Measurements from ENCODE around the gene ERLIN1. TPM values are rescaled to one million over a fixed set of nuclear protein-coding genes. Genes with fewer than 3 reads are reported as not detected.

The ERLIN1 gene
- total and polyA plus RNA-seq, 7 donors = 7.4 to 28.4 (median 10.9) TPM

DNA sequence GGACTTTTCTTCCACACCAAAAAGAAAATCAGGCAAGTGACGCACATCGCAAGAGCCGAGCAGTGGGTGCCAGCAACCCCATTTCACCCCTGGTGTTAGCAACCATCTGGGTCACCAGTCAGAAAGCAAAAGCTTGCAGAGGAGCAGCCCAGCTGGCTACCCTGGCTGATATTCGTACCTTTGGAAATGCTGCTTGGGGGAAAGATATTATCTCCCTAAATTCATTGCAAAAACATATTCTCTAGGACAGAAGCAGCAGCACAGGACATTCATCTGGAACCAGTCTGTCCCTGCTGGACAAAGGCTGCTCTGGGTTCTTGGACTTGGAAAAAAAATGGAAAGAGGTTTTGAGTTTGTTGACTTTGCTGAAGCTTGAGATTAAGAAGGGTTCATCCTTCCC is 45.8 kb downstream of the ERLIN1 start:
- intact Hi-C loops (cut with DNase I) = no loop called here
- no peak for TF ChIP-seq POLR2AphosphoS5 (IDR thresholded peaks at IDR 0.05)
- no peak for TF ChIP-seq EP300 (IDR thresholded peaks at IDR 0.05)
- TF ChIP-seq POLR2A (IDR thresholded peaks at IDR 0.05) = no peak
- TF ChIP-seq, protein P1, sequence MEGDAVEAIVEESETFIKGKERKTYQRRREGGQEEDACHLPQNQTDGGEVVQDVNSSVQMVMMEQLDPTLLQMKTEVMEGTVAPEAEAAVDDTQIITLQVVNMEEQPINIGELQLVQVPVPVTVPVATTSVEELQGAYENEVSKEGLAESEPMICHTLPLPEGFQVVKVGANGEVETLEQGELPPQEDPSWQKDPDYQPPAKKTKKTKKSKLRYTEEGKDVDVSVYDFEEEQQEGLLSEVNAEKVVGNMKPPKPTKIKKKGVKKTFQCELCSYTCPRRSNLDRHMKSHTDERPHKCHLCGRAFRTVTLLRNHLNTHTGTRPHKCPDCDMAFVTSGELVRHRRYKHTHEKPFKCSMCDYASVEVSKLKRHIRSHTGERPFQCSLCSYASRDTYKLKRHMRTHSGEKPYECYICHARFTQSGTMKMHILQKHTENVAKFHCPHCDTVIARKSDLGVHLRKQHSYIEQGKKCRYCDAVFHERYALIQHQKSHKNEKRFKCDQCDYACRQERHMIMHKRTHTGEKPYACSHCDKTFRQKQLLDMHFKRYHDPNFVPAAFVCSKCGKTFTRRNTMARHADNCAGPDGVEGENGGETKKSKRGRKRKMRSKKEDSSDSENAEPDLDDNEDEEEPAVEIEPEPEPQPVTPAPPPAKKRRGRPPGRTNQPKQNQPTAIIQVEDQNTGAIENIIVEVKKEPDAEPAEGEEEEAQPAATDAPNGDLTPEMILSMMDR (IDR thresholded peaks at IDR 0.05) = no peak
- no peak overlapping the region for H3K27ac ChIP-seq
- H3K36me3 ChIP-seq = no peaks in the 10 kb centered on the region
- H3K4me1 ChIP-seq = peaks cover 0 to 4% (median 2%) of the 10 kb centered on the region in 4 donors
- no peak overlapping the region for H3K4me3 ChIP-seq
- no peaks in the 10 kb centered on the region for H3K9me3 ChIP-seq
- 90% methylated on average over 4 of the region's 4 CpGs for WGBS, 2 donors
- H3K27me3 ChIP-seq = no peaks in the 10 kb centered on the region
- DNase-seq = no peak

DNA sequence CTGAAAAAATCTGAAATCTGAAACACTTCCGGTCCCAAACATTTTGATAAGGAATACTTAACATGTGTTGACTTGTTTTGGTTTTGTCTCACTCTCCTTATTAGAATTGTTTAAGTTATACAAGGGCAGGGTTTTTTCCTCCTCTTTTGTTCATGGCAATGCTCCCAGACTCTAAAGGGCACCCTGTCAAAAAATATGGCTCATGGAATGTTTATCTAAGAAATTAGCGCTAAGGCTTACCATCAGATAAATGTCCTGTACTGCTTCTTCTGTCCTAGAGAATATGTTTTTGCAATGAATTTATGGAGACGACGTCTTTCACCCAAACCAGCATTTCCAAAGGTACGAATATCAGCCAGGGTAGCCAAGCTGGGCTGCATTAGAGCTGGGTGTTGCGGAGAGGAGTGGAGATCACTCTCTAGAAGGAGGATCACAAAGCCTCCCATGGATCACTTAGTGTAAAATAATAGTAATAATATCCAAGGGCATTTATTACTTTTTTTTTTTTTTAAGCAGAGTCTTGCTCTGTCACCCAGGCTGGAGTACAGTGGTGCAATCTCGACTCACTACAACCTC is 46.8 kb downstream of the ERLIN1 start:
- 70 to 78% methylated on average over 7 of the region's 7 CpGs for WGBS, 2 donors
- intact Hi-C loops (cut with DNase I) = no loop called here
- Histone ChIP-seq H3K9me3 (no peaks in the 10 kb centered on the region), H3K27ac (no peak overlapping the region), H3K4me1 (peaks cover 0 to 4% (median 2%) of the 10 kb centered on the region in 4 donors), H3K27me3 (no peaks in the 10 kb centered on the region), H3K4me3 (no peak overlapping the region), H3K36me3 (no peaks in the 10 kb centered on the region)
- no peak for DNase-seq
- TF ChIP-seq POLR2A (IDR thresholded peaks at IDR 0.05) = no peak

DNA sequence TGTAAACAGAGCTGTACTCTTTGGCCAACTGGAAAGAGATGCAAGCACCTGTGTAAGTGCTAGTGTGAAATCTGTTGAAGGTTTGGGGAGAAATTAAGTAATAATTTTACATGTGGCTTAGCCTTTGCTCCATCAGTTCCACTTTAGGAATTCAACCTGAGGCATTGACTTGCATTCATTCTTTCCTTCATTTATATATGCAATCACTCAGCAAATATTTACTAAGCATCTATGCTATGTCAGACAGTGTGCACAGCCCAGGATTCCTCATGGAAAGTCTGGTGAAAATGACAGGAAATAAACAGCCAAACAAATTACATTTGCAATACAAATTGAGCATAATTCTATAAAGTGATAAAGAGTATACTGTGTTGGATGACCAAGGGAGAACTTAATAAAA is 50.3 kb downstream of the ERLIN1 start:
- intact Hi-C loops (cut with DNase I) = no loop called here
- no peak for TF ChIP-seq EP300 (IDR thresholded peaks at IDR 0.05)
- no peak for TF ChIP-seq POLR2AphosphoS5 (IDR thresholded peaks at IDR 0.05)
- TF ChIP-seq, protein P1 (IDR thresholded peaks at IDR 0.05) = no peak
- no peak for TF ChIP-seq POLR2A (IDR thresholded peaks at IDR 0.05)
- no peaks in the 10 kb centered on the region for H3K36me3 ChIP-seq
- H3K9me3 ChIP-seq = no peaks in the 10 kb centered on the region
- H3K4me3 ChIP-seq = no peak overlapping the region
- peaks cover 0 to 4% (median 2%) of the 10 kb centered on the region in 4 donors for H3K4me1 ChIP-seq
- no peak overlapping the region for H3K27ac ChIP-seq
- H3K27me3 ChIP-seq = no peaks in the 10 kb centered on the region
- DNase-seq = no peak

DNA sequence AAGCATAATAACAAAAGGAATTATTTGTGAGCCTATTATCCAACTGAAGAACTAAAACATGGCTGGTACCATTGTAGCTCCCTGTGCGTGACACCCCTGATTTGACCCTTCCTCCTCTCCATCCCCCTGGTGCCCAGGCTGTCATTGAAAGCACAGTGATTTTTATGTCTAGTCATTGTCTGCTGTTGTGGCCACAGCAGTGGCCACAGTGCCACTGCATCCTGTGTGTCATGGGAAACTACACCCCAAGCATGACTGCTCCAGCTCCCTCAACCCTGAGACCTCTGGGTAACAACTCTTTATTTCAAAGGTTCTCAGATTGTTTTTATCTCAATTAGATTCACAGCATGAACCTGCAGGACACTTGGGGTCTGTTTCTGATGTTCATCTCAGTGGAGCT is 52.0 kb downstream of the ERLIN1 start:
- H3K4me3 ChIP-seq = no peak overlapping the region
- no peaks in the 10 kb centered on the region for H3K9me3 ChIP-seq
- H3K4me1 ChIP-seq = no peaks in the 10 kb centered on the region
- DNase-seq = no peak
- 92 to 97% methylated on average over 1 of the region's 1 CpG for WGBS, 2 donors
- H3K27me3 ChIP-seq = no peaks in the 10 kb centered on the region
- intact Hi-C loops (cut with DNase I) = no loop called here
- no peaks in the 10 kb centered on the region for H3K36me3 ChIP-seq
- H3K27ac ChIP-seq = no peak overlapping the region
- TF ChIP-seq, protein P1 (IDR thresholded peaks at IDR 0.05) = no peak
- TF ChIP-seq POLR2AphosphoS5 (IDR thresholded peaks at IDR 0.05) (no peak), EP300 (IDR thresholded peaks at IDR 0.05) (no peak), POLR2A (IDR thresholded peaks at IDR 0.05) (no peak)

DNA sequence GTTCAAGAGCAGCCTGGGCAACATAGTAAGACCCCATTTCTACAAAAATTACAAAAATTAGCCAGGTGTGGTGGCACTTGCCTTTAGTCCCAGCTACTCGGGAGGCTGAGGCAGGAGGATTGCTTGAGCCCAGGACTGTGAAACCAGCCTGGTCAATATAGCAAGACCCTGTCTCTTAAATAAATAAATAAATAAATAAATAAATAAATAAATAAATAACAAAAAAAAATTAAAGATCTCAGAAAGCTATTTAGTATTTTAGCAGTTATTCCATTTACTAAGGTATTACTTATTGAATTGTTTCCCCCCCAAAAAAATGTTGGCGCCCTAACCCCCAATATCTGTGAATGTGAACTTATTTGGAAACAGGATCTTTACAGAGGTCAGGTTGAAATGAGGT is 53.4 kb downstream of the ERLIN1 start:
- DNase-seq = no peak
- Histone ChIP-seq H3K27me3 (no peaks in the 10 kb centered on the region), H3K4me3 (no peak overlapping the region), H3K4me1 (no peaks in the 10 kb centered on the region), H3K36me3 (no peaks in the 10 kb centered on the region), H3K9me3 (no peaks in the 10 kb centered on the region), H3K27ac (no peak overlapping the region)
- TF ChIP-seq, protein P1 (IDR thresholded peaks at IDR 0.05) = no peak
- TF ChIP-seq EP300 (IDR thresholded peaks at IDR 0.05) (no peak), POLR2A (IDR thresholded peaks at IDR 0.05) (no peak), POLR2AphosphoS5 (IDR thresholded peaks at IDR 0.05) (no peak)
- intact Hi-C loops (cut with DNase I) = no loop called here
- WGBS, 2 donors = 93 to 95% methylated on average over 2 of the region's 2 CpGs
